ENCODE results near the gene SEPTIN8.

Gene SEPTIN8

GRCh38 chr5:132746954-132747615 is 30.0 kb downstream of the SEPTIN8 start, which contains the start of gene CCNI2:
TSS of gene CCNI2 (plus strand) at chr5:132747426. CDS start at chr5:132747496, 70 bp downstream.
- TF ChIP-seq TAF1 (IDR thresholded peaks at IDR 0.05; ENCODE audit: borderline replicate concordance, insufficient read depth, low read length) = no peak
- TF ChIP-seq POLR2AphosphoS5 (IDR thresholded peaks at IDR 0.05; ENCODE audit: low read depth, low read length) = no peak
- TF ChIP-seq SIN3A (IDR thresholded peaks at IDR 0.05; ENCODE audit: borderline replicate concordance, insufficient read depth, low read length) = no peak
- no peak for TF ChIP-seq FOXP2 (optimal IDR thresholded peaks at IDR 0.05; ENCODE audit: borderline replicate concordance, extremely low read depth, extremely low read length, insufficient read depth)
- TF ChIP-seq REST (IDR thresholded peaks at IDR 0.05; ENCODE audit: insufficient read depth in 1 of 2, low read depth in 2 of 2, low read length in 2 of 2) = no peak

- TF ChIP-seq REST (IDR thresholded peaks at IDR 0.05; ENCODE audit: insufficient read depth in 1 of 2, low read depth in 2 of 2, low read length in 2 of 2) (no peak), FOXP2 (optimal IDR thresholded peaks at IDR 0.05; ENCODE audit: borderline replicate concordance, extremely low read depth, extremely low read length, insufficient read depth) (no peak)
Observed at GRCh38 chr5:132746592-132746953, 30.5 kb downstream of the SEPTIN8 start.

- no peak for TF ChIP-seq SIN3A (IDR thresholded peaks at IDR 0.05; ENCODE audit: borderline replicate concordance, insufficient read depth, low read length)
- TF ChIP-seq REST (IDR thresholded peaks at IDR 0.05; ENCODE audit: insufficient read depth in 1 of 2, low read depth in 2 of 2, low read length in 2 of 2) = no peak
Observed at GRCh38 chr5:132744659-132745058, 32.4 kb downstream of the SEPTIN8 start.

DNA sequence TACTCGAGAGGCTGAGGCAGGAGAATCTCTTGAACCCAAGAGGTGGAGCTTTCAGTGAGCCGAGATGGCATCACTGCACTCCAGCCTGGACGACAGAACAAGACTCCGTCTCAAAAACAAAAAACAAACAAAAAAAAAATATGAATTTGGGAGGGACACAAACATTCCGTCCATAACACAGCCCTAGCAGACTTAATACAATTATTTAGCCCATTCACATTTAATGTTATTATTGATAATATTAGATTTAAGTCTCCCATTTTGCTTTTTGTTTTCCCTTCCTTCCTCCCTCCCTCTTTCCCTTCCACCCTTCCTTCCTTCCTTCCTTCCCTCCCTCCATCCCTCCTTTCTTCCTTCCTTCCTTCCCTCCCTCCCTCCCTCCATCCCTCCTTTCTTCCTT is 34.4 kb downstream of the SEPTIN8 start:
- no peak for TF ChIP-seq POLR2AphosphoS5 (IDR thresholded peaks at IDR 0.05; ENCODE audit: low read depth, low read length)
- no peak for TF ChIP-seq FOXP2 (optimal IDR thresholded peaks at IDR 0.05; ENCODE audit: borderline replicate concordance, extremely low read depth, extremely low read length, insufficient read depth)
- TF ChIP-seq REST (IDR thresholded peaks at IDR 0.05; ENCODE audit: insufficient read depth in 1 of 2, low read depth in 2 of 2, low read length in 2 of 2) = no peak

GRCh38 chr5:132742158-132742557 is 34.9 kb downstream of the SEPTIN8 start:
- TF ChIP-seq TAF1 (IDR thresholded peaks at IDR 0.05; ENCODE audit: borderline replicate concordance, insufficient read depth, low read length) = no peak
- no peak for TF ChIP-seq SIN3A (IDR thresholded peaks at IDR 0.05; ENCODE audit: borderline replicate concordance, insufficient read depth, low read length)
- TF ChIP-seq REST (IDR thresholded peaks at IDR 0.05; ENCODE audit: insufficient read depth in 1 of 2, low read depth in 2 of 2, low read length in 2 of 2) = no peak
- no peak for TF ChIP-seq FOXP2 (optimal IDR thresholded peaks at IDR 0.05; ENCODE audit: borderline replicate concordance, extremely low read depth, extremely low read length, insufficient read depth)
- TF ChIP-seq POLR2AphosphoS5 (IDR thresholded peaks at IDR 0.05; ENCODE audit: low read depth, low read length) = no peak

Measured in PFSK-1 (cell line).